ENCODE data around the gene ZNF18. TPM values are rescaled to one million over a fixed set of nuclear protein-coding genes. Genes with fewer than 3 reads are reported as not detected.

Gene ZNF18
- total and polyA plus RNA-seq, 2 of the 13 experiments (the other 11 are each of a cell fraction or from before 2014, with no cell fraction given), result 2.4 to 5.4 TPM

DNA sequence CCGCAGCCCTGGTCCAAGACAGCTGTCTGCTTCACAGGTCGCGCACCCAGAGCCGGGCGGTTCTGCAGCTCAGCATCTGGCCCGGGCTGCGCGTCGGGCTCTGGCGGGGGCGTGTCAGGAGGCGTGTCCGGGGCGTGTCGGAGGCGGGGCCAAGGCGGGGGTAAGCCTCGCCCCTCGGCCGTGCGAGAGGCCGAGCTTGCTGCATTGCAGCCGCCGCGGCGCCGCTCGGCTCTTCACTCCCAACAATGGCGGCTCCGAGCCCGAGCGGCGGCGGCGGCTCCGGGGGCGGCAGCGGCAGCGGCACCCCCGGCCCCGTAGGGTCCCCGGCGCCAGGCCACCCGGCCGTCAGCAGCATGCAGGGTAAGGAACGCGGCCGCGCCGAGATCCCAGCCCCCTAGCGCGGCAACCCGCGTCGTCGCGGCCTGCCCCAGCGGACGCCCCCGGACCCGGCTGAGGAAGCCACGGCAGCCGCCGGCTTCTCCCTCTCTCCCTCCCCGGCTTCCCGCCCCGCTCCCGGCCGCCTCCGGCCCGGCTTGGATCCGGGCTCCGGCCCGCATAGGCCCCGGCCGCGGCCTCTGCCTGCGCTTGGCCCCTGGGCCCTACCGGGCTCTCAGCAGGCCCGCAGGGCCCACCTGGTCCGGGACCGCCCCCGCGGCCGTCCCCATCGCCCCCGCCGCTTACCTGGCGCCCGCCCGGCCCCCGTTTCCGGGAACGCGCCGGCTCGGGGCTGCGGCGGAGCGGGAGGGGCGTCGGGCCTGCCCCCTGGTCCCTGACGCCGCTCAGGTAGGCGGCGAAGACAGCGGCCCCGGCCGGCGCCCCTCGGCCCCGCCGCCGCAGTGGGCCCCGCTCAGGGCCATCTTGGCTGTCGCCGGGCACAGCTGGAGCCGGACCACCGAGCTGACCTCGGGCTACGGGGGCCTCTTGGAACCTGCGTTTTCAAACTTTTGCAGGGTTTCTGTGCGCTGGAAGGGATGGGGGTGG is 23.7 kb upstream of the ZNF18 start, which contains the start of gene MAP2K4:
Gene MAP2K4, plus strand, starts transcription at position 236 of the 981 bp plus-strand sequence. Its CDS starts 10 bp downstream, at position 246.
- FAIRE-seq (peak; percentile 18), DNase-seq (ENCODE audit: low spot score) (peak; percentile 69)
- BruUV-seq (replicated peaks), result no TSS peak
- peak; percentile 77 for TF ChIP-seq POLR2G (IDR thresholded peaks at IDR 0.05; ENCODE audit: low read depth, low read length)
- 0 out of 4 replicates have a peak, but pooled peaks of 1 of the 2 experiments have one; percentile 51 for TF ChIP-seq KLF16 (CRISPR knock-in tag; IDR thresholded peaks at IDR 0.05)
- TF ChIP-seq ZSCAN21 (CRISPR knock-in tag; IDR thresholded peaks at IDR 0.05; ENCODE audit: borderline replicate concordance), result peak; percentile 48; the same call in 1 of the 2 replicates
- TF ChIP-seq BCL3 (CRISPR knock-in tag; IDR thresholded peaks at IDR 0.05), result peak; percentile 25; the same call in 1 of the 2 replicates
- TF ChIP-seq ATF4 (CRISPR knock-in tag; IDR thresholded peaks at IDR 0.05), result no peak
- peak; percentile 30; the same call in 1 of the 2 replicates for TF ChIP-seq ZNF607 (CRISPR knock-in tag; IDR thresholded peaks at IDR 0.05; ENCODE audit: borderline replicate concordance)
- TF ChIP-seq ZMYM4 (CRISPR knock-in tag; IDR thresholded peaks at IDR 0.05), result peak; percentile 23; the same call in 1 of the 2 replicates
- 0 out of 2 replicates have a peak, but pooled peaks have one; percentile 10 for TF ChIP-seq GABPA (IDR thresholded peaks at IDR 0.05; ENCODE audit: low read depth, low read length)
- no peak for TF ChIP-seq GABPA (CRISPR knock-in tag; IDR thresholded peaks at IDR 0.05; ENCODE audit: low read depth)
- TF ChIP-seq POLR2A (IDR thresholded peaks at IDR 0.05; ENCODE audit: insufficient read depth in 1 of 2, low read depth in 2 of 2, low read length in 2 of 2), result peak; percentile 83 to 85
- TF ChIP-seq ATF2 (CRISPR knock-in tag; IDR thresholded peaks at IDR 0.05), result 0 out of 2 replicates have a peak, but pooled peaks have one; percentile 18
- no peak for TF ChIP-seq MEF2D (CRISPR knock-in tag; IDR thresholded peaks at IDR 0.05)
- peak; percentile 97 for TF ChIP-seq ZFY (CRISPR knock-in tag; IDR thresholded peaks at IDR 0.05)
- TF ChIP-seq, protein P1, sequence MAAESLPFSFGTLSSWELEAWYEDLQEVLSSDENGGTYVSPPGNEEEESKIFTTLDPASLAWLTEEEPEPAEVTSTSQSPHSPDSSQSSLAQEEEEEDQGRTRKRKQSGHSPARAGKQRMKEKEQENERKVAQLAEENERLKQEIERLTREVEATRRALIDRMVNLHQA (CRISPR knock-in tag; IDR thresholded peaks at IDR 0.05), result no peak
- TF ChIP-seq, protein P2, sequence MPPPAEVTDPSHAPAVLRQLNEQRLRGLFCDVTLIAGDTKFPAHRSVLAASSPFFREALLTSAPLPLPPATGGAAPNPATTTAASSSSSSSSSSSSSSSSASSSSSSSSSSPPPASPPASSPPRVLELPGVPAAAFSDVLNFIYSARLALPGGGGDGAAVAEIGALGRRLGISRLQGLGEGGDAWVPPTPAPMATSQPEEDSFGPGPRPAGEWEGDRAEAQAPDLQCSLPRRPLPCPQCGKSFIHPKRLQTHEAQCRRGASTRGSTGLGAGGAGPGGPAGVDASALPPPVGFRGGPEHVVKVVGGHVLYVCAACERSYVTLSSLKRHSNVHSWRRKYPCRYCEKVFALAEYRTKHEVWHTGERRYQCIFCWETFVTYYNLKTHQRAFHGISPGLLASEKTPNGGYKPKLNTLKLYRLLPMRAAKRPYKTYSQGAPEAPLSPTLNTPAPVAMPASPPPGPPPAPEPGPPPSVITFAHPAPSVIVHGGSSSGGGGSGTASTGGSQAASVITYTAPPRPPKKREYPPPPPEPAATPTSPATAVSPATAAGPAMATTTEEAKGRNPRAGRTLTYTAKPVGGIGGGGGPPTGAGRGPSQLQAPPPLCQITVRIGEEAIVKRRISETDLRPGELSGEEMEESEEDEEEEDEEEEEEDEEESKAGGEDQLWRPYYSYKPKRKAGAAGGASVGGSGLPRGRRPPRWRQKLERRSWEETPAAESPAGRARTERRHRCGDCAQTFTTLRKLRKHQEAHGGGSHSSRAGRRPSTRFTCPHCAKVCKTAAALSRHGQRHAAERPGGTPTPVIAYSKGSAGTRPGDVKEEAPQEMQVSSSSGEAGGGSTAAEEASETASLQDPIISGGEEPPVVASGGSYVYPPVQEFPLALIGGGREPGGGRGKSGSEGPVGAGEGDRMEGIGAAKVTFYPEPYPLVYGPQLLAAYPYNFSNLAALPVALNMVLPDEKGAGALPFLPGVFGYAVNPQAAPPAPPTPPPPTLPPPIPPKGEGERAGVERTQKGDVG (CRISPR knock-in tag; IDR thresholded peaks at IDR 0.05; ENCODE audit: borderline replicate concordance), result no peak

More for the DNA sequence above, 23.7 kb upstream of the ZNF18 start, which contains the start of gene MAP2K4:
- peaks cover 50% of the 10 kb centered on the region for H3K4me1 ChIP-seq (ENCODE audit: insufficient read depth, low read length)
- intact Hi-C loops (cut with micrococcal nuclease; ENCODE audit: unreplicated experiment) (loop anchor here (10.0 kb wide), 1 partner anchor 64 kb away; no protein-coding TSS in a partner anchor), in situ Hi-C loops (cut with HindIII; ENCODE audit: extremely low pct_ligation_motif_present, low pct_unique_long_range_greater_than_20kb) (no loop called here)
- ChIA-PET POLR2A (interaction anchor here (0.6 to 4.1 kb wide), 5 partner anchors 11 to 35 kb away, joined by 3 to 112 read pairs (median 4); partner anchors contain the start of gene ZNF18), CTCF (ENCODE audit: low intra/inter-chr PET ratio, low total read pairs) (no interaction called here)
- peak; percentile 98 for ATAC-seq
- peaks cover 32% of the 10 kb centered on the region for H4K20me1 ChIP-seq (ENCODE audit: insufficient read depth, low read length)
- peaks cover 2 to 12% of the 10 kb centered on the region in 2 experiments; a peak in 4 of 5 replicates for H3K27me3 ChIP-seq (ENCODE audit: control insufficient read depth in 1 of 2, insufficient read depth in 2 of 2, low read length in 2 of 2)
- H3K4me2 ChIP-seq (ENCODE audit: low read depth, low read length), result peak within 1 kb of the TSS; percentile 80
- H3K27ac ChIP-seq (ENCODE audit: extremely low read length, insufficient read depth, low read length), result peak within 1 kb of the TSS; percentile 85
- peak within 1 kb of the TSS; percentile 66 to 84 (median 73) for H3K4me3 ChIP-seq (replicated peaks in 1 of 3; ENCODE audit: insufficient read depth in 1 of 3, low read depth in 2 of 3, low read length in 3 of 3)
- peaks cover 46% of the 10 kb centered on the region for H3K79me2 ChIP-seq (ENCODE audit: insufficient read depth, low read length)
- H3K9me3 ChIP-seq (ENCODE audit: low read length), result no peaks in the 10 kb centered on the region
- no peaks in the 10 kb centered on the region for H3K36me3 ChIP-seq (replicated peaks in 1 of 2; ENCODE audit: control insufficient read depth in 1 of 2, insufficient read depth in 2 of 2, low read length in 2 of 2)
- H3K9ac ChIP-seq (ENCODE audit: insufficient read depth, low read depth, low read length), result peak within 1 kb of the TSS; percentile 96
- WGBS (ENCODE audit: low lambda C conversion rate), result 3% methylated on average over 18 of the region's 123 CpGs
- peak within 1 kb of the TSS; percentile 70 for H2AFZ ChIP-seq (ENCODE audit: low read length)

All from HepG2 (cell line).